ENCODE measurements around the gene PRKCI. TPM values are rescaled to one million over a fixed set of nuclear protein-coding genes. Genes with fewer than 3 reads are reported as not detected.

The PRKCI gene
- total and polyA plus RNA-seq, 9 of the 15 experiments (the other 6 are each of a cell fraction or from before 2014, with no cell fraction given), result 10.5 to 43.2 (median 31.4) TPM

DNA sequence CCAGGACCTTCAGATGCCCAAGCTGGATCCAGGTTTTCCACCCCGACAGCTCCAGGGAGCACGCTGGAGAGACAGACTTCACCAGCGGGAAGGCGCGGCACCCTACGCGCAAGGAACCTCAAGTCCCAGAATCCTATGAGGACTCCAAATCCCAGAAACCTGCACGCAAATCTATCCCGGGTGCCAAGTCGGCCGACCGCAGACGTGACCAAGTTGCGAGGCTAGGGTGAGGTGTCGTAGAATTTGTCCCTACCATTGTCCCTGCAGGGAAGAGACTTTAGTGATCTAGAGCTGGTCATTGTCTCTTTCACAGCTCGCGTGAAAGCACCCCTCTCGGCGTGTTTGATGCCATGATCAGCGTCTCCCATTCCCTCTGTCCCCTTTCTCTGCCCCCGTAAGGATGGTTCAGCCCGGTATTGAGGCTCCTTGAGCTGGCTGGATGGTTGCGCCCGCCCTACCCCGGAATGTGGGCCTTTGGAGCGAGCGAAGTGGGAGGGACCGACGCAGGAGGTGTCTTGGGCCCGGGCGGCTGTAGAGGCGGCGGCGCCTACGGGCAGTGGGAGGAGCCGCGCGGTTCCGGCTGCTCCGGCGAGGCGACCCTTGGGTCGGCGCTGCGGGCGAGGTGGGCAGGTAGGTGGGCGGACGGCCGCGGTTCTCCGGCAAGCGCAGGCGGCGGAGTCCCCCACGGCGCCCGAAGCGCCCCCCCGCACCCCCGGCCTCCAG, at the start of gene PRKCI (continued):
- TF ChIP-seq, protein P1, sequence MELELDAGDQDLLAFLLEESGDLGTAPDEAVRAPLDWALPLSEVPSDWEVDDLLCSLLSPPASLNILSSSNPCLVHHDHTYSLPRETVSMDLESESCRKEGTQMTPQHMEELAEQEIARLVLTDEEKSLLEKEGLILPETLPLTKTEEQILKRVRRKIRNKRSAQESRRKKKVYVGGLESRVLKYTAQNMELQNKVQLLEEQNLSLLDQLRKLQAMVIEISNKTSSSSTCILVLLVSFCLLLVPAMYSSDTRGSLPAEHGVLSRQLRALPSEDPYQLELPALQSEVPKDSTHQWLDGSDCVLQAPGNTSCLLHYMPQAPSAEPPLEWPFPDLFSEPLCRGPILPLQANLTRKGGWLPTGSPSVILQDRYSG (tag; conservative IDR thresholded peaks at IDR 0.05; ENCODE audit: low read depth), result peak; percentile 73; the same call in 1 of the 2 replicates
- peak; percentile 100 for TF ChIP-seq TCF7L2 (IDR thresholded peaks at IDR 0.05; ENCODE audit: low read depth, low read length)
- TF ChIP-seq, protein P2, sequence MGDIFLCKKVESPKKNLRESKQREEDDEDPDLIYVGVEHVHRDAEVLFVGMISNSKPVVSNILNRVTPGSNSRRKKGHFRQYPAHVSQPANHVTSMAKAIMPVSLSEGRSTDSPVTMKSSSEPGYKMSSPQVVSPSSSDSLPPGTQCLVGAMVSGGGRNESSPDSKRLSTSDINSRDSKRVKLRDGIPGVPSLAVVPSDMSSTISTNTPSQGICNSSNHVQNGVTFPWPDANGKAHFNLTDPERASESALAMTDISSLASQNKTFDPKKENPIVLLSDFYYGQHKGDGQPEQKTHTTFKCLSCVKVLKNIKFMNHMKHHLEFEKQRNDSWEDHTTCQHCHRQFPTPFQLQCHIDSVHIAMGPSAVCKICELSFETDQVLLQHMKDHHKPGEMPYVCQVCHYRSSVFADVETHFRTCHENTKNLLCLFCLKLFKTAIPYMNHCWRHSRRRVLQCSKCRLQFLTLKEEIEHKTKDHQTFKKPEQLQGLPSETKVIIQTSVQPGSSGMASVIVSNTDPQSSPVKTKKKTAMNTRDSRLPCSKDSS (IDR thresholded peaks at IDR 0.05; ENCODE audit: low read depth, partially characterized antibody), result no peak
- TF ChIP-seq ZNF778 (CRISPR knock-in tag; IDR thresholded peaks at IDR 0.05), result no peak
- 0 out of 2 replicates have a peak, but pooled peaks have one; percentile 21 for TF ChIP-seq MAFK (IDR thresholded peaks at IDR 0.05; ENCODE audit: low read length)
- no peak for TF ChIP-seq CEBPG (CRISPR knock-in tag; IDR thresholded peaks at IDR 0.05)
- no peak for TF ChIP-seq CEBPG (tag; conservative IDR thresholded peaks at IDR 0.05 in 1 of 2, IDR thresholded peaks at IDR 0.05 in 1 of 2)
- TF ChIP-seq SAFB2 (IDR thresholded peaks at IDR 0.05; ENCODE audit: borderline replicate concordance, low read depth, low read length, severe bottlenecking), result no peak
- no peak for TF ChIP-seq ZNF77 (CRISPR knock-in tag; IDR thresholded peaks at IDR 0.05)
- no peak for TF ChIP-seq NCOA1 (IDR thresholded peaks at IDR 0.05; ENCODE audit: low read depth)
- TF ChIP-seq RAD21 (CRISPR knock-in tag; conservative IDR thresholded peaks at IDR 0.05 in 1 of 2, IDR thresholded peaks at IDR 0.05 in 1 of 2), result no peak
- no peak for TF ChIP-seq DDX20 (tag; IDR thresholded peaks at IDR 0.05; ENCODE audit: low read depth)
- no peak for TF ChIP-seq FOXJ2 (tag; IDR thresholded peaks at IDR 0.05)
- TF ChIP-seq, protein P3, sequence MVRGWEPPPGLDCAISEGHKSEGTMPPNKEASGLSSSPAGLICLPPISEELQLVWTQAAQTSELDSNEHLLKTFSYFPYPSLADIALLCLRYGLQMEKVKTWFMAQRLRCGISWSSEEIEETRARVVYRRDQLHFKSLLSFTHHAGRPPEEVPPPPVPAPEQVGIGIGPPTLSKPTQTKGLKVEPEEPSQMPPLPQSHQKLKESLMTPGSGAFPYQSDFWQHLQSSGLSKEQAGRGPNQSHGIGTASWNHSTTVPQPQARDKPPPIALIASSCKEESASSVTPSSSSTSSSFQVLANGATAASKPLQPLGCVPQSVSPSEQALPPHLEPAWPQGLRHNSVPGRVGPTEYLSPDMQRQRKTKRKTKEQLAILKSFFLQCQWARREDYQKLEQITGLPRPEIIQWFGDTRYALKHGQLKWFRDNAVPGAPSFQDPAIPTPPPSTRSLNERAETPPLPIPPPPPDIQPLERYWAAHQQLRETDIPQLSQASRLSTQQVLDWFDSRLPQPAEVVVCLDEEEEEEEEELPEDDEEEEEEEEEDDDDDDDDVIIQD (CRISPR knock-in tag; IDR thresholded peaks at IDR 0.05), result no peak
- TF ChIP-seq ZNF121 (CRISPR knock-in tag; conservative IDR thresholded peaks at IDR 0.05), result no peak
- TF ChIP-seq SRF (CRISPR knock-in tag; IDR thresholded peaks at IDR 0.05), result peak in 1 of 2 experiments; percentile 54; a peak in 1 of 4 replicates
- peak; percentile 63 for TF ChIP-seq SUPT5H (IDR thresholded peaks at IDR 0.05)
- TF ChIP-seq KAT2B (IDR thresholded peaks at IDR 0.05; ENCODE audit: low read depth, low read length), result no peak
- TF ChIP-seq ZNF263 (CRISPR knock-in tag; IDR thresholded peaks at IDR 0.05; ENCODE audit: borderline replicate concordance), result no peak; the same call in 1 of the 2 replicates
- TF ChIP-seq RFX7 (CRISPR knock-in tag; IDR thresholded peaks at IDR 0.05), result no peak
- TF ChIP-seq SIRT6 (IDR thresholded peaks at IDR 0.05; ENCODE audit: low read depth, low read length), result no peak
- TF ChIP-seq TCFL5 (CRISPR knock-in tag; conservative IDR thresholded peaks at IDR 0.05), result no peak
- peak; percentile 36; the same call in 1 of the 2 replicates for TF ChIP-seq NFIX (CRISPR knock-in tag; IDR thresholded peaks at IDR 0.05; ENCODE audit: low read depth)
- TF ChIP-seq, protein P4, sequence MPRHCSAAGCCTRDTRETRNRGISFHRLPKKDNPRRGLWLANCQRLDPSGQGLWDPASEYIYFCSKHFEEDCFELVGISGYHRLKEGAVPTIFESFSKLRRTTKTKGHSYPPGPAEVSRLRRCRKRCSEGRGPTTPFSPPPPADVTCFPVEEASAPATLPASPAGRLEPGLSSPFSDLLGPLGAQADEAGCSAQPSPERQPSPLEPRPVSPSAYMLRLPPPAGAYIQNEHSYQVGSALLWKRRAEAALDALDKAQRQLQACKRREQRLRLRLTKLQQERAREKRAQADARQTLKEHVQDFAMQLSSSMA (CRISPR knock-in tag; IDR thresholded peaks at IDR 0.05), result 0 out of 2 replicates have a peak, but pooled peaks have one; percentile 5

Data from K562 (cell line).